HL-60 (cell line): Measurements from ENCODE around the gene SRI.

Experiments used
- DNase-seq, 2 experiments: peaks; one replicate each; pipeline ENCODE4 v3.0.0-alpha.2; 2010 to 2020; ENCODE audit warnings: low read depth in 1 of 2, low spot score in 1 of 2
- H3K27ac ChIP-seq: fragments of 250-450 bp; sonication (Bioruptor Pico); replicated peaks from 2 replicates; pipeline ENCODE4 v1.5.1; 2020; ENCODE audit warnings: mild to moderate bottlenecking, moderate library complexity
- H3K27me3 ChIP-seq: fragments of 250-450 bp; sonication (Bioruptor Pico); 2 replicates; pipeline ENCODE4 v1.5.1; 2021; ENCODE audit warnings: mild to moderate bottlenecking, moderate library complexity; ENCODE audit not compliant: insufficient read depth, poor library complexity, severe bottlenecking
- H3K4me3 ChIP-seq: replicated peaks from 2 replicates; pipeline ENCODE4 v1.5.1; 2011; ENCODE audit warnings: mild to moderate bottlenecking, control low read depth, low read length; ENCODE audit not compliant: insufficient read depth
- GABPA ChIP-seq: IDR thresholded peaks from 2 replicates; pipeline ENCODE4 v1.6.1; 2012; ENCODE audit warnings: low read depth
- POLR2AphosphoS5 ChIP-seq: IDR thresholded peaks from 2 replicates; pipeline ENCODE4 v1.6.1; 2012; ENCODE audit warnings: low read depth
- SPI1 ChIP-seq: IDR thresholded peaks from 2 replicates; pipeline ENCODE4 v1.6.1; 2012; ENCODE audit warnings: low read depth, mild to moderate bottlenecking, borderline replicate concordance
- TF ChIP-seq, protein P1 (sequence below): IDR thresholded peaks from 2 replicates; pipeline ENCODE4 v1.6.1; 2012; ENCODE audit warnings: low read depth; ENCODE audit not compliant: insufficient replicate concordance
- TF ChIP-seq, protein P2 (sequence below): IDR thresholded peaks from one replicate; pipeline ENCODE4 v1.5.1; 2011; ENCODE audit warnings: low read length, control low read depth, inconsistent platforms; ENCODE audit not compliant: insufficient read depth

SRI gene

DNA sequence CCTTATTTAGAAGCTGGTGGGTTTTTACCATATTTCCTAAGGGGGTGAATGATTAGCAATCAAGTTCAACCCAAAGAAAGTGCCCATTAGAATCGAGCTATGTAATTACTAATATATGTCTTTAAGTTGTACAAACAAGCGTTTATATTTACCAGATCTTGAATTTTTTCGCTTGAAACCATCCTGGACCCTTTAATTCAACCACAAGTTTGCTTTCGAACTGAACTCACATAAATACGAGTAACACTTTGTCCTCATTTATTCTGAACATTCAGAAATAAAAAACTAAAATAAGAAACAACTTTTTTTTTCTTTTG, 1.5 kb downstream of the SRI start:
- DNase-seq = no peak
- H3K27me3 ChIP-seq = no peaks in the 10 kb centered on the region
- peak overlapping the region; percentile 93 for H3K4me3 ChIP-seq
- H3K27ac ChIP-seq = peak overlapping the region; percentile 86
- TF ChIP-seq SPI1 = no peak
- TF ChIP-seq, protein P1, sequence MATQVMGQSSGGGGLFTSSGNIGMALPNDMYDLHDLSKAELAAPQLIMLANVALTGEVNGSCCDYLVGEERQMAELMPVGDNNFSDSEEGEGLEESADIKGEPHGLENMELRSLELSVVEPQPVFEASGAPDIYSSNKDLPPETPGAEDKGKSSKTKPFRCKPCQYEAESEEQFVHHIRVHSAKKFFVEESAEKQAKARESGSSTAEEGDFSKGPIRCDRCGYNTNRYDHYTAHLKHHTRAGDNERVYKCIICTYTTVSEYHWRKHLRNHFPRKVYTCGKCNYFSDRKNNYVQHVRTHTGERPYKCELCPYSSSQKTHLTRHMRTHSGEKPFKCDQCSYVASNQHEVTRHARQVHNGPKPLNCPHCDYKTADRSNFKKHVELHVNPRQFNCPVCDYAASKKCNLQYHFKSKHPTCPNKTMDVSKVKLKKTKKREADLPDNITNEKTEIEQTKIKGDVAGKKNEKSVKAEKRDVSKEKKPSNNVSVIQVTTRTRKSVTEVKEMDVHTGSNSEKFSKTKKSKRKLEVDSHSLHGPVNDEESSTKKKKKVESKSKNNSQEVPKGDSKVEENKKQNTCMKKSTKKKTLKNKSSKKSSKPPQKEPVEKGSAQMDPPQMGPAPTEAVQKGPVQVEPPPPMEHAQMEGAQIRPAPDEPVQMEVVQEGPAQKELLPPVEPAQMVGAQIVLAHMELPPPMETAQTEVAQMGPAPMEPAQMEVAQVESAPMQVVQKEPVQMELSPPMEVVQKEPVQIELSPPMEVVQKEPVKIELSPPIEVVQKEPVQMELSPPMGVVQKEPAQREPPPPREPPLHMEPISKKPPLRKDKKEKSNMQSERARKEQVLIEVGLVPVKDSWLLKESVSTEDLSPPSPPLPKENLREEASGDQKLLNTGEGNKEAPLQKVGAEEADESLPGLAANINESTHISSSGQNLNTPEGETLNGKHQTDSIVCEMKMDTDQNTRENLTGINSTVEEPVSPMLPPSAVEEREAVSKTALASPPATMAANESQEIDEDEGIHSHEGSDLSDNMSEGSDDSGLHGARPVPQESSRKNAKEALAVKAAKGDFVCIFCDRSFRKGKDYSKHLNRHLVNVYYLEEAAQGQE = no peak
- no peak for TF ChIP-seq GABPA
- TF ChIP-seq, protein P2, sequence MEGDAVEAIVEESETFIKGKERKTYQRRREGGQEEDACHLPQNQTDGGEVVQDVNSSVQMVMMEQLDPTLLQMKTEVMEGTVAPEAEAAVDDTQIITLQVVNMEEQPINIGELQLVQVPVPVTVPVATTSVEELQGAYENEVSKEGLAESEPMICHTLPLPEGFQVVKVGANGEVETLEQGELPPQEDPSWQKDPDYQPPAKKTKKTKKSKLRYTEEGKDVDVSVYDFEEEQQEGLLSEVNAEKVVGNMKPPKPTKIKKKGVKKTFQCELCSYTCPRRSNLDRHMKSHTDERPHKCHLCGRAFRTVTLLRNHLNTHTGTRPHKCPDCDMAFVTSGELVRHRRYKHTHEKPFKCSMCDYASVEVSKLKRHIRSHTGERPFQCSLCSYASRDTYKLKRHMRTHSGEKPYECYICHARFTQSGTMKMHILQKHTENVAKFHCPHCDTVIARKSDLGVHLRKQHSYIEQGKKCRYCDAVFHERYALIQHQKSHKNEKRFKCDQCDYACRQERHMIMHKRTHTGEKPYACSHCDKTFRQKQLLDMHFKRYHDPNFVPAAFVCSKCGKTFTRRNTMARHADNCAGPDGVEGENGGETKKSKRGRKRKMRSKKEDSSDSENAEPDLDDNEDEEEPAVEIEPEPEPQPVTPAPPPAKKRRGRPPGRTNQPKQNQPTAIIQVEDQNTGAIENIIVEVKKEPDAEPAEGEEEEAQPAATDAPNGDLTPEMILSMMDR = no peak
- no peak for TF ChIP-seq POLR2AphosphoS5

DNA sequence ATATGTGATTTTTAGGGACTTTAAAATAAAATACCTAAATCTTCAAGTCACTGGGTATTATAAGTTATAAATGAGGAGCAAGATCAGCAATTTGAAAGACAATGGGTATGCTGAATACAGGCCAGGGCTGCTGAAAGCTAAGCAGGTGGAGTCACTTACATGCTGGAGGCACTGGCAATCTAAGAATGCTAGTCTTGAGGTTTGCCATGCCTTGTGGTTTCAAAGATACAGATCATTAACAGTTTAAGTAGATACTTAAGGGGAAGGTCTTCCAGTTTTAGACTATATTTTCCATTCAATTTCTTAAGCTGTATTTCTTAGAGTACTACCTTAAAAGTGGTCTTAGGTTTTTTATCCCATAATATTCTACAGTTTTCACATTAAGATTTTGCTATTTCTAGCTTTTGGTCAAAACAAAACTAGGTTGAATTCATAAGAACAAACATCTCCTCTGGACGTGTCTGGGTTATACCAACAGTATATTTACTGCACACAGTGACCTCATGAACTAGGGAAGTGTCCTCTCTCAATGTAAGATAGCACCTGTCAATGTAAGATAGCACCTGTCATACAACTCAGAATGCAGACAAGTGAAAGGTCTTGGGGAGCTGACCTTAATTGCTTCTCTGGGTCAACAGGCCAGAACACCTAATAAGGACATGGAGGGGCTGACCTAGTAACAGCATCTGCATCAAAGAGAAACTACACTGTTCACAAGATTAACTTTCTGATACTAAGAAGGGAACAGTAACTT, 2.0 kb downstream of the SRI start:
- TF ChIP-seq, protein P2 = no peak
- TF ChIP-seq GABPA (no peak), SPI1 (no peak; the same call in 1 of the 2 replicates), POLR2AphosphoS5 (no peak)
- TF ChIP-seq, protein P1 = no peak
- Histone ChIP-seq H3K27me3 (no peaks in the 10 kb centered on the region), H3K27ac (peak overlapping the region; percentile 86; the same call in 1 of the 2 replicates), H3K4me3 (0 out of 2 replicates have a peak overlapping the region, but pooled peaks have one; percentile 93)
- no peak for DNase-seq

DNA sequence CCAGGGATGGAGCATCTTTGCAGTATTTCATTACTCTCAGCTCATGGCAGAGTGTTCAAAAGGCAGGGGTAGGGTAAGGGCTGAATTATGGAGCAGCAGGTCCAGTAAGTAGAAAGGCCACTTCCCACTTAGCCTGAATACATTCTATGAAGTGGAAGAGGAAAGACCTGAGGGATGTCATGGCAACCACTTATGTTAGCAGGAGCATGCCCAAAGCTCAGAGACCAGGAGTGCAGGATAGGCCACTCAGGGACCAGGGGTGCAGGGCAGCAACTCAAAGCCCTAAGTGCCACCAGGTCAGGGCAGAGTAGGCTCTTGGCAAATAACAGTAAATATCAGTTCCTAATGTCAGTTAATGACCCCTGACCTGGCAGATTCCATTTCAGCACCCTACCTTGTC, 3.6 kb downstream of the SRI start:
- Histone ChIP-seq H3K4me3 (no peak overlapping the region), H3K27me3 (no peaks in the 10 kb centered on the region), H3K27ac (no peak overlapping the region)
- TF ChIP-seq GABPA (no peak), SPI1 (no peak)
- TF ChIP-seq, protein P1 = no peak
- DNase-seq = no peak
